Stimulated activated CD4-positive, alpha-beta T cell treated with anti-CD3 and anti-CD28 coated beads, Interleukin-15, amount 100 ng/mL, for 24 hours (primary cell): ENCODE data around the gene ITPR2.

Experiments
- DNase-seq: peaks from one replicate; pipeline ENCODE4 v3.0.0-alpha.2; 2020

Gene ITPR2

DNA sequence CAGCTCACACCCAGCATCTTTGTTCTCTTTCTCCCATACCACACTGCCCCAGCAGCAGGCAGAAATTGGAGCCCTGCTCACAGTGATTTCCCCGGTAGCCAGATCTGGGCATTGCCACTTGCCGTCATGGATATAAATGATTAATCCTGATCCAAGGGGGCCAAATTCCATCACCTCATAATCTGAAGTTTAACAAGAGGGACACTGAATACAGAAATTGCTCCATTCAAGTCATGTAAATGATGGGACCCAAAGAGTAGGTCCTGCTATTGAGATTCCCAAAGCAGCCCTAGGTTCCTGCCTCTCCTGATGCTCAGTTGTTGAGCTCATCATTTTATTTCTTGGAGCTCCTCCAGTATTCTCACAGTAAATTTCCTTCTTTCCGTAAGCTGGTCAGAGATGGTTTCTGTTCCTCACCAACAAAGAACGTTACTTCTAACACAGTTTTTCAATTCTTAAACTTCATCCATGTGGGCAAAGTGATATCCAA lies 11.7 kb downstream of the ITPR2 start:
- no peak for DNase-seq

DNA sequence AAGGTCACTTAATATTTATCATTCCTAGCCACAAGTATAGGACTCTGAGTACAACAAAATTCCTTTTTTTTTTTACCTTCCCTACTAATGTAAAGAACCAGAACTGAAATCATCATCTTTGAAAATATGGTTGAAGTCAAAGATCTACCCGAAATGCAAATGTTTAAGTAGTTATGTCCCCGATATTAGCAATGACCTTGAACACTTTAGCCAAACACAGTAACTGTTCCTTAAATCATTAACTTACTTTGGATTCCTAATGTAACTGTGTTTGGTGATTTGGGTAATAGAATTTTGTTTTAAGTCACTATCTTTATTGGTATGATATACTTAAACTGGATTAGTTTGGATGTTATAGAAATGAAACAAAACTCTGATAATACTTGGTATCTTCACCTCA lies 14.4 kb downstream of the ITPR2 start:
- no peak for DNase-seq

DNA sequence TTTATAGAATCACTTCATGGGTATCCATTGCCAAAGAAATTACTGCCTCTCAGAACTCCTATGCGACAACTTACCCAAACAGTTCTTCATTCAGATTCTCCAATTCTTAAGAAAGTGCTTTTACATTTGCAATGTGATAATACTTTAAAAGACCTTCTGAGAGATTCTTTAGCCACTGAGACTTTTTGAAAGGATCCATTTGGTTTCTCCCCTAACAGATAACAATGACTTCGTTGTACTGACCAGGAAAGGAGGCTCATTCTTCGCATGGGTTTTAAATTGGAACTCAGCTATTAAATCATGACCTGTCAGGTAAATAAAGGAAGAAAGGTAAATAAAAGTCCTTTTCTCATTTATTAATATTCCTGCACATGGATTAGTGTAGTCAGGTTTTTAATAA lies 14.8 kb downstream of the ITPR2 start:
- DNase-seq, result no peak

DNA sequence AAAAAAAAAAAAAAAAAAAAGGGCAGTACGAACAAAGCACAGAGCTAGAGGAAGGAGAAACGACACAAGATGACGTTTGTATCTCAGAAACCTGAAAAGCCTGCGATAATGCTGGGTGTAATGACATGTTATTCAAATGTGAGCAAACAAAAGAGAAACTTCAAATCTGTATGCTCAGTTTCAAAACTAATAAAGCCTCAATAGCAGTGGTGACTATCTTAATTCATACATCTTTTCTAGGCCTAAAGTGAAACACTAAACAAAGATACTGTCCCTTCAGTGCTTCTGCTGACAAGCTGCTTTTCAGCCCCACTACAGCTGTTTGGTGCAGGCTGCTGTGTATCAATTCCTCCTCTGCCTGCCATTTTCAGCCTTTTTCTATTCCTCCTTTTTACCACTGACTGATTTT lies 15.8 kb downstream of the ITPR2 start:
- no peak for DNase-seq

DNA sequence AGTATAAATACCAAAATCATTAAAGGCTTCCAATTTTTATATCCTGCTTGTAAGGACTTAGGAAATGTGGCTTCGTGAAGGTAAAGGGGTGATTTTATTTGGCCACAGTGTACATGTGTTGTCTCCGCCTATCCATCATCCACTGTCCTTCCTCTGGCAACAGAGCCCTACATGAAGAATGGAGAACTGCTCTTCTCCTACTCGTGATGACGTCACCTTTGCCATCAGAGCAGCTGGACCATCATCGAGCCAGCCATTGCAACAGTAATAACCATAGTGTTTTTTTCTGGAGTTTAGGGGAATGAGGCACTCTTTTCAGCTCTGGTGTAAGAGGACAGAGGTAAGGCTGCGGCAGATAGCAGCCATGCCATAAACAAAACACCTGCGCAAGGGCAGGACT lies 19.2 kb downstream of the ITPR2 start:
- no peak for DNase-seq

DNA sequence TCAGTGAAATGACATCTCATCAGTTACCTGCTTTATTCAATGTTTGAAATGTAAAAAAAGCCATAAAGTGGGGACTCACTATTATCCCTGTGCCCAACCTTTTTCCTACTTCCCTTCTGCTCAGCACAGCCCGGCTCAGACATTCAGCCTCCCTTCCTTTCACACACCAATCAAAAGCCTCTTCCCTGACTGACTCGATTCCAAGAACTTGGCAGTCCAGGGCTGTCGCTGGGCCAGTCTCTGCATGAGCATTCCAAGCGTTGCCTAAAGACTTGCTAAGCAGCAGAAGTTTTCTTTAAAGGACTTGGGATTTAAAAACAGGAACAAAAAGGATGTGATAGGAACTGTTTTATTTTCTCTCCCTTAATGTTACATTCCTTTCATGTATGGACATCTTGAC lies 22.7 kb downstream of the ITPR2 start:
- no peak for DNase-seq

DNA sequence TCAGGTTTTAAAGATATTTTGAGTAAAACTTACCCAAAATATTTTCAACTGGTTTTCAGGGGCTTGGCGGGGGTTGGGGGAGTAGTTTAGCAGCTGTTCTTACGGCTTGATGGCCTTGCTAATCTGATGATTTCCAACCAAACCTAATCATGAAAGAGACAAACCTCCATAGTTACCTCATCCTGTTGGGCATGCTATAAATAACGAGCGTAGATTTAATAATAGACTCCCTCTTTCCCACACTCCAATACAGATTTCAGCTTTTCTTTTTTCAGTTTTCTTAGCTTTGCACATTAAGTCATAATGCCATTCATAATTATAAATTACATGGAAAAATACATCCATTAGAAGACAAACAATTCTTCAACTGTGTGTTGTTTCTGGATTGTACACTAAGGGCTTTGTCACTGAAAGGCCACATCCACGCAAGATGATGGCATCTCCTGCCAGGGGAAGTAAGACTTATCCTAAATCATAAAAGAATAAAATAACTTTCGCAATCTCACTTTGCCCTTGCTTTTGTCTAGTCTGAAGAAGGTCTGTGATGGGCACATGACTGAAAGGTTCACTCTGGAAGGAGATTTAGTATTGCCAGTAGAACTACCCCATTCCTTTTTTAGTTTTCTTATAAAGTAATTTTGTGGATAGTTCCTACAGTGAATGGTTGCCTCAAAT lies 23.2 kb downstream of the ITPR2 start:
- DNase-seq, result no peak

- DNase-seq, result no peak
Measured at GRCh38 chr12:26808766-26809476, 24.1 kb downstream of the ITPR2 start.

DNA sequence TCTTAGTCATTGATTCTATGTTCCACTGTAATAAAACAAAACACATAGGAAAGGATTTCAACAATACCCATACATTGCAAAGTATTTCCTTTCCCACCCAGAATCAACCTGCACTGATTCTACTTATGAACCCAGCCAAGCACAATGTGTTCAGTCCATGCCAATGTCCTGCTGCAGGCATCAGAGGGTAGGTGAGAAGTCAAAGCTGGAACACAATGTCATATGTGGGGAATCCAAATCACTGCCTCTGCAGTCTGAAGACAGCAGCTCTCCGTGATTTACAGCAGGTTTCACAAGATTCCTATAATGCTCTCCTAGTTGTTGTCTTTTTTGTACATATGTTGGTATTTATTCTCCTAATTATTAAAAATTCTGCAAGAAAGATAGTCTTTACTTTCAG lies 25.7 kb downstream of the ITPR2 start:
- no peak for DNase-seq

- no peak for DNase-seq
Measured at GRCh38 chr12:26806556-26806955, 26.4 kb downstream of the ITPR2 start.

- no peak for DNase-seq
Measured at GRCh38 chr12:26805401-26805971, 27.5 kb downstream of the ITPR2 start.

DNA sequence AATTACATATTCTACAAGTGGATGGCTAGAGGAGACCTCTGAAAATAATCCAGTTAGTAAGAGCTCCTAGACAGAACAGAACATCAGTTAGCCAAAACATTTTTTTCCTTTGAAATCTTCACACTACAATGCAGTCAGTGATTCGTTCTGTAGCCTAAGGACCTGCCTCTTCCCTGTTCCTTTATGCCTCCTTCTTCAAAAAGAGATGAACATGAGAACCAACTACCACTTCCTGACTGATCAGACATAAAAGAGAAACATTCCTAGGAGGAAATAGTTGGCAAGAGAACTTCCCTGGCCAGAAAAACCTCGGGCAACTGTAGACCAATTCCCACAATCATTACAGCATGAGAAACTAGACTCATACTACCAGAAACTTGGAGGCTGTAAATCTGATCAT lies 29.4 kb downstream of the ITPR2 start:
- DNase-seq, result no peak

DNA sequence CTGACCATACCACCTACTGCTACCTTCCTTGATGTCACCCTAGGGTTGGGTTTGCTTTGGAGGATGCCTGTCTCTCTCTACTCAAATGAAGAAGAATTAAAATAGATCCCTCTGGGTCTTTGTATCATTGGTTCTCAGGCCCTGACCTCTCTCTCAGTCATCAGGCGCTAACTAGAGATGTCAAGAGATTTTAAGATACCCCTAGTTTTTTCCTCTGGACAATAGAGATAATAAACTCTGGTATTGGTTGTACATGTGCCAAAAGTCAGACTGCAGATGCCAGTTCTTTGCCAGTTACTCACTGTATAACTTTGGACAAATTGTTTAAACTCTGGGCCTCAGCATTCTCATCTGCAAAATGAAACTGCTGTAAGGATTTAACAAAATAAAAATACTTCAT lies 31.5 kb downstream of the ITPR2 start:
- DNase-seq, result no peak

- no peak for DNase-seq
Measured at GRCh38 chr12:26800858-26801257, 32.1 kb downstream of the ITPR2 start.

- DNase-seq, result no peak
Measured at GRCh38 chr12:26800347-26800746, 32.6 kb downstream of the ITPR2 start.

- no peak for DNase-seq
Measured at GRCh38 chr12:26799741-26800140, 33.3 kb downstream of the ITPR2 start.

DNA sequence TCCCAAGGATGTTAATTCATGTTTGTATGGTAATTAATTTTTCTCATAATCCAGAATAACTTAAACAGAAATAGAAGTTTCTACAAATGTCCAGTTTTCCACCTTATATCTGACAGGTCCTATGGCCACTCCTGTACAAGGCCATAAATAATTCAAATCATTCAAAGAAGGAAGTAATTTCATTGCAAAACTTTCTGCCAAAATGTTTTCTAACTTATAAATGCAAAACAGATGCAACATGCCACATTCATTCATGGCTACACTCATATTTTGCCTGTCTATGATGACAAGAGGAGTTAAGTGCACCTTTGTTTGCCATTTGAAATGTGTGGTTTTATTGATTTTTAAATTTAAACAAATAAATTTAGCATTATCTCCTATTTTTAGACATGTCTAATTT lies 34.4 kb downstream of the ITPR2 start:
- no peak for DNase-seq

- no peak for DNase-seq
Measured at GRCh38 chr12:26798023-26798422, 35.0 kb downstream of the ITPR2 start.

DNA sequence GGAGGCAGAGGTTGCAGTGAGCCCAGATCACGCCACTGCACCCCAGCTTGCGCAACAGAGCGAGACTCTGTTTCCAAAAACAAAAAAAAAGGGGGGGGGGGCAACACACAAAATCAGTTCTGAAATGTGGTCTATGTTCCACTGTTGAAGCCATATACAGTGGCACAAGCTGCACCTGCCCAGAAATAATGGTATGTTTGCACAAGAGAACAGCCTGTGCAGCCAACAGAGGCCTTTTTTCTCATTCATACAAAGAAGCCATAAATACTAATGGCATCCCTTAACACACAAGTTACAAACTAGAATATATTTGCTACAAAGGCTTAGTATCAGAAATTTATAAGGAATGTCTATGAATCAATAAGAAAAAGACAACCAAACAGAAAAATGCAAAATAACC lies 37.1 kb downstream of the ITPR2 start:
- no peak for DNase-seq

GRCh38 chr12:26791301-26791791 lies 41.6 kb downstream of the ITPR2 start:
- DNase-seq, result no peak

- DNase-seq, result no peak
Measured at GRCh38 chr12:26790645-26790994, 42.4 kb downstream of the ITPR2 start.

DNA sequence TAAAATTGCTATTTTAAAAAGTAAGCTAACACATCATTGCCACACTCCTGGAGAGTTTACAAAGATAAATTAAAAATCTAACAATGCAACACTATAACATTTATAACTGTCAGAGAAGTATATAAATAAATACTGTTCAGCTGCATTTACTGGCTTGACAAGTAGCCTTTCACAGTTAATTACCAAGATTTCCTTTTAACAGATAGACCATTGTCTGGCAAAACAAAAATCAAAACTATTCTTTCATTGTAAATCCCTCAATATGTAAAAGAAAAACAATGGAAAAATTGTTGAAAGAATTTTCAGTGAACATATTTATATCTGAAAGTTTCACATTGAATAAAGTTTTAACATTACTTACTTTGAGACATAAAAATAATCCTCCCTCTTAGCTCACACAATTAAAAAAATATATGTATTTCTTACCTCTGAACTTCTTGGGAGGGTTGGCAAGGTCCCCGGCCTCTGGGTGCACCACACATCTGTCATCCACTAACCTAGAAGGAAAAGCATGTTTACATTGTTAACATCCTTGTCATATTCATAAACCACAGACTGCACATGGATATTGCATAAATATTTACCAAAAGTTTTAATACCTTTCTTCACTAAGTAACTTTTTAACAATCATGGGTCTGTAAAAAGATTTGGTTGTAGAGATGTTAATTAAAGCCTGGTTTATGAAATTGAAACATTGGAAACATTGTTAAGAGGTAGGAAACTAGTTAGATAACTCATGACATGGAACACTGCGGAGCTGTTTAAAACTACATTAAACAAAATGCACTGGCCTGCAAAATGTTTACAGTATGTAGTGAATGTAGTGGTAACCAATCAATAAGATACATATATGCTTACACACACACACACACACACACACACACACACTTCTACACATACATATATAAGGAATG lies 43.0 kb downstream of the ITPR2 start:
- DNase-seq, result no peak

GRCh38 chr12:26786865-26787514 lies 46.0 kb downstream of the ITPR2 start:
- no peak for DNase-seq
